GM12865 (cell line): ENCODE results near the gene BCAP31.

ENCODE experiments used
- DNase-seq: peaks from one replicate; pipeline ENCODE4 v3.0.0; 2010; ENCODE audit warnings: low read depth
- H3K4me3 ChIP-seq: 2 replicates; pipeline ENCODE4 v1.5.1; 2011; ENCODE audit warnings: mild to moderate bottlenecking, low read depth, low read length, control low read depth
- TF ChIP-seq, protein P1 (sequence below): IDR thresholded peaks from 2 replicates; pipeline ENCODE4 v1.5.1; 2011; ENCODE audit warnings: low read length, control low read depth, low read depth, inconsistent platforms; ENCODE audit not compliant: insufficient read depth; ENCODE audit errors: missing control alignments

Gene BCAP31

DNA sequence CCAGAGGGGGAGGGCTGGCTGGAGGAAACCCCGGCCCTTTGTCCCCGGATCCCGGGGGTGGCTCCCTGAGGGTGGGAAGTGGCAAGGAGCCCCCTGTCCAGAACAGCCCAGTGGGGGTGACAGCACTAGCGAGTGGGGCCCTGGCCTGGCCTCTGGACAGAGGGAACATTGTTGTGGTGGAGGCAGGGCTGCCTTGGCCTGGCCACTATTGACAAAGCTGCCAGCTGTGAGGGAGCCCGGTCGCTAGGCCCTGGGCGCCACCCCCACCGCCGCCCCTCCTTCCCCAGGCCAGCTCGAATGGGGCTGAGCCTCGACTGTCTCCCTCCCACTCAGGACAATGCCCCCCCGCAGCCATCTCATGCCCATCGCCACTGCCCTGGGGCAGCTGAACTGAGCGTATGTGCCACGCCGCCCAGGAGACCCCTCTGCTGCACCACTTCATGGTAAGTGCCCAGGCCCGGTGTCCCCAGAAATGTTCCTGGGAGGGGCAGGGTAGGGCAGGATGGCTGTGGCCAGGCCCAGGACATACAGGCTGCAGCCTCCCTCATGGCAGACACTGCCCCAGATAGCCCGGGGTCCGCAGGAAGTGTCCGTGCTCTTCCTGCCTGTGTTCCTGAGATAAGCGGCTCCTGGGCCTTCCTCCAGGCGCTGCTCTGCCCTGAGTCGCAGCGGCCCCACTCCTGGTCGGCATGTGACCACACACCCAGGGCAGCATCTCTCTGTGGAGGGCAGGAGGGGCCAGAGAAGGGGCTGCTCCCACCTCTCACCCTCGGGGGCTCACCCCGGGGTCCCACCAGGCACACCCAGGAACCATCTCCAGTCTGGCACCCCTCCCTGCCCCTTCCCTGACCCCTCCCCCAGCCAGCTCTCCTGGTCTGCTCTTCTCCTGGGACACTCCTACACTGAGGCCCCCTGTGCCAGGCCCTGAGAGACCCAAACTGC, 41.2 kb upstream of the BCAP31 start:
- H3K4me3 ChIP-seq, result no peak overlapping the region
- TF ChIP-seq, protein P1, sequence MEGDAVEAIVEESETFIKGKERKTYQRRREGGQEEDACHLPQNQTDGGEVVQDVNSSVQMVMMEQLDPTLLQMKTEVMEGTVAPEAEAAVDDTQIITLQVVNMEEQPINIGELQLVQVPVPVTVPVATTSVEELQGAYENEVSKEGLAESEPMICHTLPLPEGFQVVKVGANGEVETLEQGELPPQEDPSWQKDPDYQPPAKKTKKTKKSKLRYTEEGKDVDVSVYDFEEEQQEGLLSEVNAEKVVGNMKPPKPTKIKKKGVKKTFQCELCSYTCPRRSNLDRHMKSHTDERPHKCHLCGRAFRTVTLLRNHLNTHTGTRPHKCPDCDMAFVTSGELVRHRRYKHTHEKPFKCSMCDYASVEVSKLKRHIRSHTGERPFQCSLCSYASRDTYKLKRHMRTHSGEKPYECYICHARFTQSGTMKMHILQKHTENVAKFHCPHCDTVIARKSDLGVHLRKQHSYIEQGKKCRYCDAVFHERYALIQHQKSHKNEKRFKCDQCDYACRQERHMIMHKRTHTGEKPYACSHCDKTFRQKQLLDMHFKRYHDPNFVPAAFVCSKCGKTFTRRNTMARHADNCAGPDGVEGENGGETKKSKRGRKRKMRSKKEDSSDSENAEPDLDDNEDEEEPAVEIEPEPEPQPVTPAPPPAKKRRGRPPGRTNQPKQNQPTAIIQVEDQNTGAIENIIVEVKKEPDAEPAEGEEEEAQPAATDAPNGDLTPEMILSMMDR, result no peak
- DNase-seq, result peak; percentile 0

DNA sequence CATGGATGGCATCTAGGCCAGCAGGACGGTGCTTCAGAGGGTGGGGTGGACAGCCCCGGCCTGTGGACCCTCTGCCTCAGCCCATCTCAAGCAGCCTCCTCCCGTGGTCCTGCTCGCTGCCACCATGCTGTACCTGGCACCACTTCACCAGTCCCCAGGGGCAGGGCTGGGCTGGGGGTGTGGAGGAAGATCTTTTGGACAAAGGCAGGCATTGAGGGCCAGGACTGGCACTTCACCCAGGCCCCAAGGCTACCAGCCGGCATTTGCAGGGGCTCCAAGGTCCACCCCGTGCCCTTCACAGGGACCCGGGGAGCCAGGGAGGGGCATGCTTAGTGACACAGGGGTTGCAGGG, 40.6 kb upstream of the BCAP31 start:
- TF ChIP-seq, protein P1, result no peak
- no peak for DNase-seq
- no peak overlapping the region for H3K4me3 ChIP-seq

DNA sequence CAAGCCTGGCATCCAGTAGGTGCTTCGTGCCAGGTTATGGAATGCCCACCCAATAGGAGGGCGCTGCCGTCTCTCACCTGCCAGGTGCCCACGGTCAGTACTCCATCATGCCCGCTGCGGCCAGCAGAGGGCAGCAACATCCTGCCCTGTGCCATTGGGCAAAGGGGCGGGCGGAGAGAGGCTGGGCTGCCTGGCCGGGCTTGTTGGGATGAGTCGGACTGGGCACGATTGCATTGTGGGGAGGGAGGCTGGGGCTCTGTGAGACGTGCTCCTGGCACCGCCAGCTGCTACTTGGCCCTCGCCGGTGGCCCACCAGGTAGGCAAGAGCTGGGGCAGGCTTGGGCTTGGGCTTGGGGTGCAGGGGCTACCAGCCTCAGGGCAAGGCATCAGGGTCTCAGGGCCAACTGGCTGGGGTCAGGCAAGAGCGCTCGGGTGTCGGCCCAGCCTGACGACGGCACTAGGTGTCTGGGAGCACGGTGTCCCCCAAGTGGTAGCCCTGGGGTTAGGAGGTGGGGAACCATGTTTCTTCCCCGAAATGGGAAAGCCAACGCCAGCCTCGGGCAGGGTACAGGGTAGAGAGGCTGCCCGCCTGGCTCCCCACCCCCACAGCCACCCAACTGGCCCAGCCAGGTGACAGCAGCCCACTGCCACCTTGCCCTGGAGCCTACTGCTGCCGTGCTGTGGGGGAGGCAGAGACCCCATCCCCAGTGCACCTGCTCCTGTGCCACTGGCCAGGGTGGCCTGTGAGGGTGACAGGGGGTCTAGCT, 40.0 kb upstream of the BCAP31 start, which contains the start of gene PLXNB3:
Gene PLXNB3 (plus strand): TSS at position 261 of the 767 bp plus-strand sequence. CDS start 1,287 bp downstream, outside the sequence.
- peak; percentile 64 for DNase-seq
- TF ChIP-seq, protein P1, result peak; percentile 73
- H3K4me3 ChIP-seq, result no peak within 1 kb of the TSS

DNA sequence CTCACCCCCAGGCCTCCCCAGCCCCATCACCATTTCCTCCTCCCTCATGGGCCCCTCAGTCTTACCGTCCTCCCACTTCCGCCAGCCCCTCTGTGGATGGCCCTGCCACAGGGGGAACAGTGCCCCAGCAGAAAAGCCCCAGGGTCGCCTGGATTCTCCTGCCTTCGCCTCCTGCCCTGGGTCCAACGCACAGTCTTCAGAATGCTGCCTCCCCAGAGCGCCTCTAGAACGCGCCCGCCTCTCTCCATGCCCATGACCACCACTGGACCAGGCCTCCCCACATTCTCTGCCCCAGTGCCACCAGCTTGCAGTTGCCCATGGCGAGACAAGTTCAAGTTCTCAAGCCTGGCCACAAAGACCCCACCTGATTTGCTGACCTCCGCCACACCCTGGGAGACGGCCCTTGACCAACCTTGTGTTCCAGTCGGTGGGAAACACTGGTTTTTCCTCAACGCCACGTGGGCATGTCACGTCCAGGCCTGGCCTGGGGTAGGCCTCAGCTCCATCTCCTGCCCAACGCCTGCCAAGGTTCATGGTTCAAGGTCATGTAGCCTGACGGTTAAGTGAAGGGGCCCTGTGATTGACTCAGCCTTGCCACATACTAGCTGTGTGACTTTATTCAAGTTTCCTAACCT, 39.2 kb upstream of the BCAP31 start:
- DNase-seq, result no peak
- H3K4me3 ChIP-seq, result no peak overlapping the region
- TF ChIP-seq, protein P1, result no peak

DNA sequence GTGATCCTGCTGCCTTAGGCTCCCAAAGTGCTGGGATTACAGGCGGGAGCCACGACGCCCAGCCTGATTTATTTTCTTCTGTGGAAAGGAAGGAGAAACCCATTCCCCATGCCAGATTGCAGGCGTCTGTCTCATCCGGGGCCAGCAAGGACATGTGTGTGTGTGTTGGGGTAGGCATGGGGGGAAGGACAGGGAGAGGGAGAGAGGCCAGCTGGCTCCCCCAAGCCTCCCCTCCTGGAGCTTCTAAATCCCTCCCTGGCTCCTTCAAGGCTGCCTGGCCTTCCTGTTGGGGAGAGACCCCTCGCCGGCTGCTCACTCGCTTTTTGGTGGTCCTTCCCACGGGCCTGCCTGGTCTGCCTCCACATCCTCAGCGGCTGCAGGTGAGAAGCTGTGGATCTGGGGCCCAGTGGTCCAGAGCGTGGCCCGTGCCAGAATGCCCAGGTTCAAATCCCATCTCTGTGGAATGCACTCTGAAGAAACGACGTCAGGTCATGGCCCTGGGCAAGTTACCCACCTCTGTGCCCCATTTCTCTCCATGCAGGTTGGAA, 38.5 kb upstream of the BCAP31 start:
- no peak for DNase-seq
- TF ChIP-seq, protein P1, result no peak
- no peak overlapping the region for H3K4me3 ChIP-seq

DNA sequence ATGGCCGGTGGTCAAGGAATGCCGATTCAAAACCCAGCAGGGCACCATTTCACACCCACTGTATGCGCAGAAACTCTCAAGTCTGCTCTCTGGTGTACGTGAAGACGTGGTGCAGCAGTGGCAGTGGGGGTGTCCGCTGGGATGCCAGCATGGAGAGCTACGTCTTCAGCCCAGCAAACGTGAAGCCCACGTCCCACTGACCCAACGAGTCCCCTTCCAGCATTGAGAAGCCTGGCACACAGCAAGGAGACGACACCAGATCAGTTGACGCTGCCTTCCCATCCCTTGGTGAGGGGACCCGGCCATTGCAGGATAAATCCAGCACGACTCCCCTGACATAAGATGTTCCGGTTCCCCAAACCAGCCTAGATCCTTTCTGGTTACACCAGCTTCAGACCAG, 37.7 kb upstream of the BCAP31 start:
- H3K4me3 ChIP-seq, result no peak overlapping the region
- TF ChIP-seq, protein P1, result no peak
- DNase-seq, result no peak
